K562 (cell line): ENCODE measurements around the gene SIGLEC1. TPM values are rescaled to one million over a fixed set of nuclear protein-coding genes. Genes with fewer than 3 reads are reported as not detected.

Experiments
- ATAC-seq: fragments of 200-7000 bp; cut with Tn5 transposase; 3 replicates; pipeline ENCODE4 v1.9.1; 2020; ENCODE audit warnings: moderate library complexity
- BruUV-seq: library from RNA; stranded (reverse); fragments of 400-500 nt; replicated peaks from 2 replicates; lab custom pipeline; 2021; lab: Mats Ljungman, UMichigan
- CTCF ChIA-PET: fragments of 300-600 bp; formaldehyde crosslinking; extraction: SDS; loops from one replicate; lab custom pipeline; 2021; ENCODE audit warnings: low intra/inter-chr PET ratio; lab: Yijun Ruan, JAX
- POLR2A ChIA-PET: fragments of 300-600, 350-650 bp; sonication (Branson Sonifier 250); formaldehyde crosslinking; extraction: SDS; loops from one replicate; lab custom pipeline; 2021; ENCODE audit warnings: antibody characterized with exemption, inconsistent platforms; lab: Yijun Ruan, JAX
- DNase-seq, 4 experiments: peaks; one replicate each; pipeline versions ENCODE4 v3.0.0 to v3.0.0-alpha.2; 2011 to 2018; ENCODE audit warnings: low spot score in 3 of 4, mixed read lengths in 3 of 4; ENCODE audit errors: extremely low read depth in 1 of 4
- FAIRE-seq: peaks from 2 replicates; lab custom pipeline; 2011; peaks lifted over from hg19 to GRCh38; lab: Jason Lieb, UNC
- H2AFZ ChIP-seq: 2 replicates; pipeline ENCODE4 v1.6.0; 2011; ENCODE audit warnings: low read depth, low read length, control low read depth, inconsistent platforms
- H3K27ac ChIP-seq: fragments of 200-600 bp; 3 replicates; pipeline ENCODE4 v1.8.0; 2011; ENCODE audit warnings: low read depth, mild to moderate bottlenecking, control low read depth, inconsistent platforms, low read length, moderate library complexity, mixed read lengths; ENCODE audit errors: extremely low read depth
- H3K27me3 ChIP-seq, 2 experiments: fragments of 300-600 bp in 1 of 2; 2 replicates in 1 of 2; 3 replicates in 1 of 2; pipeline versions ENCODE4 v1.6.0 to v1.8.0; 2011; ENCODE audit warnings: inconsistent platforms in 2 of 2, low read length in 2 of 2, mild to moderate bottlenecking in 1 of 2, mixed read lengths in 1 of 2, moderate library complexity in 1 of 2; ENCODE audit not compliant: control insufficient read depth in 2 of 2, insufficient read depth in 2 of 2
- H3K36me3 ChIP-seq: fragments of 300-600 bp; 3 replicates; pipeline ENCODE4 v1.8.0; 2011; ENCODE audit warnings: mild to moderate bottlenecking, low read length, inconsistent platforms; ENCODE audit not compliant: control insufficient read depth, insufficient read depth
- H3K4me1 ChIP-seq, 2 experiments: fragments of 200-600 bp in 1 of 2; replicated peaks in 1 of 2; 2 replicates in 1 of 2; 3 replicates in 1 of 2; pipeline versions ENCODE4 v1.5.1 to v1.8.0; 2011; ENCODE audit warnings: inconsistent platforms in 2 of 2, low read length in 2 of 2, mild to moderate bottlenecking in 1 of 2, mixed read lengths in 1 of 2, moderate library complexity in 1 of 2; ENCODE audit not compliant: control insufficient read depth in 2 of 2, insufficient read depth in 2 of 2
- H3K4me2 ChIP-seq: 2 replicates; pipeline ENCODE4 v1.6.1; 2011; ENCODE audit warnings: low read length, control low read depth, inconsistent platforms, mixed read lengths; ENCODE audit not compliant: insufficient read depth
- H3K4me3 ChIP-seq: fragments of 200-600 bp; sonication (generic), shearing (Covaris generic); 2 replicates; pipeline ENCODE4 v1.5.1; 2016; ENCODE audit warnings: control low read depth, inconsistent platforms
- H3K79me2 ChIP-seq: fragments of 200-600 bp; 3 replicates; pipeline ENCODE4 v1.8.0; 2011; ENCODE audit warnings: low read length, inconsistent platforms; ENCODE audit not compliant: control insufficient read depth, insufficient read depth
- H3K9ac ChIP-seq, 2 experiments: 2 replicates each; pipeline versions ENCODE4 v1.6.0 to v1.6.1; 2011; ENCODE audit warnings: low read depth in 2 of 2, low read length in 2 of 2, control low read depth in 1 of 2, inconsistent platforms in 1 of 2, mild to moderate bottlenecking in 1 of 2, mixed read lengths in 1 of 2; ENCODE audit not compliant: insufficient read depth in 1 of 2
- H3K9me1 ChIP-seq: one replicate; pipeline ENCODE4 v1.6.0; 2011; ENCODE audit warnings: inconsistent platforms, mild to moderate bottlenecking, low read length, moderate library complexity; ENCODE audit not compliant: control insufficient read depth, insufficient read depth
- H3K9me3 ChIP-seq: replicated peaks from 2 replicates; pipeline ENCODE4 v1.5.1; 2011; ENCODE audit warnings: low read depth, low read length, inconsistent platforms; ENCODE audit not compliant: control insufficient read depth, insufficient read depth
- H4K20me1 ChIP-seq: replicated peaks from 2 replicates; pipeline ENCODE4 v1.6.1; 2011; ENCODE audit warnings: low read length, inconsistent platforms, mixed read lengths; ENCODE audit not compliant: control insufficient read depth, insufficient read depth
- CEBPG ChIP-seq, 3 experiments: fragments of 200-800 bp in 1 of 3; sonication (Bioruptor generic) in 1 of 3; sonication (generic) in 1 of 3; formaldehyde crosslinking in 1 of 3; IDR thresholded peaks in 2 of 3; conservative IDR thresholded peaks in 1 of 3; 2 replicates each; pipeline versions ENCODE4 v1.6.1 to v1.8.0; 2016 to 2022; ENCODE audit warnings: missing compliant biosample characterization in 2 of 3, missing genetic modification characterization in 2 of 3, mild to moderate bottlenecking in 1 of 3, missing genetic modification reagents in 1 of 3
- CTCF ChIP-seq, 3 experiments: IDR thresholded peaks in 2 of 3; conservative IDR thresholded peaks in 1 of 3; 2 replicates each; pipeline ENCODE4 v1.5.1; 2011 to 2012; ENCODE audit warnings: low read length in 3 of 3, mild to moderate bottlenecking in 3 of 3, control low read depth in 2 of 3, improper control_type of control experiment in 1 of 3, inconsistent platforms in 1 of 3, low read depth in 1 of 3, mixed read lengths in 1 of 3, moderate library complexity in 1 of 3; ENCODE audit not compliant: insufficient read depth in 2 of 3
- RAD21 ChIP-seq, 2 experiments: fragments of 250-450 bp in 1 of 2; fragments of 450-650 bp in 1 of 2; sonication (Bioruptor Pico) in 1 of 2; formaldehyde crosslinking in 1 of 2; IDR thresholded peaks in 1 of 2; conservative IDR thresholded peaks in 1 of 2; 2 replicates each; pipeline versions ENCODE4 v1.4.0 to v1.8.0; 2020 to 2022; ENCODE audit warnings: mild to moderate bottlenecking in 2 of 2, moderate library complexity in 1 of 2
- SMAD3 ChIP-seq: fragments of 450-650 bp; formaldehyde crosslinking; conservative IDR thresholded peaks from 2 replicates; pipeline ENCODE4 v1.4.0; 2020; ENCODE audit warnings: mild to moderate bottlenecking
- WGBS: fragments of 100-300 bp; shearing (Covaris generic); methylation state at CpG from one replicate; pipeline ENCODE4 v1.1.6; 2016; ENCODE audit warnings: low coverage, mixed read lengths; ENCODE audit not compliant: insufficient coverage; ENCODE audit errors: missing lambda C conversion rate; 5-methylcytosine and 5-hydroxymethylcytosine counted together
- in situ Hi-C: fragments of 300-500 bp; cut with MboI; formaldehyde crosslinking; loops from 4 replicates; pipeline ENCODE4 v1.15.0; 2018; ENCODE audit warnings: inconsistent platforms, mixed read lengths
- intact Hi-C: fragments of 100-400 bp; cut with micrococcal nuclease; formaldehyde crosslinking; loops from 2 replicates; pipeline ENCODE4 v1.14.2; 2022
- polyA plus RNA-seq, 8 experiments: library from polyadenylated mRNA; depleted of rRNA in 4 of 8; stranded (reverse) in 5 of 8; unstranded in 3 of 8; fragments of >200 nt; fragmentation: Nextera tagmentation in 2 of 8; fragmentation: Illumina TruSeq in 1 of 8; extraction: Ambion mirVana in 2 of 8; extraction: Trizol in 1 of 8; gene quantifications; 2 replicates each; pipeline versions ENCODE4 v1.2.1 to v1.2.3, GENCODE V29; 2011 to 2014; ENCODE audit warnings: inconsistent platforms in 1 of 8, missing spikeins in 1 of 8
- total RNA-seq, 7 experiments: library from RNA; depleted of rRNA in 6 of 7; stranded (reverse); fragments of >200 nt in 6 of 7; fragmentation: Illumina TruSeq in 2 of 7; extraction: Trizol in 2 of 7; gene quantifications; 2 replicates each; pipeline versions ENCODE4 v1.2.1 to v1.2.3, GENCODE V29; 2011 to 2021; ENCODE audit warnings: low replicate concordance in 1 of 7

The SIGLEC1 gene
- total and polyA plus RNA-seq, 9 of the 15 experiments (the other 6 are each of a cell fraction or from before 2014, with no cell fraction given), result 0.05 to 0.07 TPM; not detected in 7

- 18% methylated on average over 8 of the region's 9 CpGs for WGBS
- Histone ChIP-seq H3K9ac (no peak overlapping the region; a peak in 1 of 4 replicates), H3K9me3 (no peaks in the 10 kb centered on the region), H3K4me3 (no peak overlapping the region), H2AFZ (peak overlapping the region; percentile 32; the same call in 1 of the 2 replicates), H3K9me1 (no peaks in the 10 kb centered on the region), H3K27me3 (peaks cover 0 to 5% of the 10 kb centered on the region in 2 experiments; a peak in 2 of 5 replicates), H3K79me2 (no peaks in the 10 kb centered on the region), H4K20me1 (no peaks in the 10 kb centered on the region), H3K36me3 (no peaks in the 10 kb centered on the region), H3K4me1 (peaks cover 0 to 16% of the 10 kb centered on the region in 2 experiments; a peak in 3 of 5 replicates), H3K27ac (no peak overlapping the region), H3K4me2 (no peak overlapping the region)
- FAIRE-seq (no peak), DNase-seq (no peak), ATAC-seq (peak; percentile 50)
- in situ Hi-C loops, result no loop called here
- ChIA-PET CTCF (interaction anchor here (0.7 kb wide), 1 partner anchor 51 kb away, joined by 4 read pairs; no protein-coding TSS in a partner anchor), POLR2A (interaction anchor here (0.6 to 0.7 kb wide), 2 partner anchors 10 to 30 kb away, joined by 3 read pairs; no protein-coding TSS in a partner anchor)
- BruUV-seq, result no TSS peak
- intact Hi-C loops, result no loop called here
- TF ChIP-seq CEBPG (CRISPR knock-in tag; IDR thresholded peaks at IDR 0.05) (no peak), CEBPG (tag; conservative IDR thresholded peaks at IDR 0.05 in 1 of 2, IDR thresholded peaks at IDR 0.05 in 1 of 2) (0 out of 4 replicates have a peak, but pooled peaks of 1 of the 2 experiments have one; percentile 38), RAD21 (CRISPR knock-in tag; conservative IDR thresholded peaks at IDR 0.05 in 1 of 2, IDR thresholded peaks at IDR 0.05 in 1 of 2) (no peak), CTCF (IDR thresholded peaks at IDR 0.05 in 2 of 3, conservative IDR thresholded peaks at IDR 0.05 in 1 of 3; ENCODE audit: insufficient read depth in 2 of 3, low read depth in 1 of 3, low read length in 3 of 3) (0 out of 6 replicates have a peak, but pooled peaks of 1 of the 3 experiments have one; percentile 11), SMAD3 (CRISPR knock-in tag) (no peak)
These were observed 25.5 kb downstream of the SIGLEC1 start for GRCh38 chr20:3686867-3687321.
